NT2/D1 (cell line): Measurements from ENCODE around the gene RAB11FIP4.

Source experiments
- DNase-seq: peaks from one replicate; pipeline ENCODE4 v3.0.0-alpha.2; 2011; ENCODE audit warnings: low read depth, low spot score
- H3K27me3 ChIP-seq: 2 replicates; pipeline ENCODE4 v1.6.0; 2011; ENCODE audit warnings: mild to moderate bottlenecking; ENCODE audit not compliant: insufficient read length, insufficient read depth
- H3K36me3 ChIP-seq: 2 replicates; pipeline ENCODE4 v1.6.1; 2011; ENCODE audit warnings: mild to moderate bottlenecking, low read length, mixed read lengths; ENCODE audit not compliant: insufficient read depth, insufficient read length
- H3K4me1 ChIP-seq: 2 replicates; pipeline ENCODE4 v1.5.1; 2011; ENCODE audit not compliant: insufficient read depth, insufficient read length
- H3K4me3 ChIP-seq: 2 replicates; pipeline ENCODE4 v1.5.1; 2011; ENCODE audit warnings: low read depth; ENCODE audit not compliant: insufficient read length
- H3K9ac ChIP-seq: 2 replicates; pipeline ENCODE4 v1.6.0; 2011; ENCODE audit warnings: low read depth; ENCODE audit not compliant: insufficient read length
- H3K9me3 ChIP-seq: 2 replicates; pipeline ENCODE4 v1.5.1; 2011; ENCODE audit warnings: mild to moderate bottlenecking, low read length; ENCODE audit not compliant: insufficient read depth
- SUZ12 ChIP-seq: IDR thresholded peaks from 2 replicates; pipeline ENCODE4 v1.6.1; 2011; ENCODE audit not compliant: insufficient read length, insufficient read depth; ENCODE audit errors: extremely low read depth
- YY1 ChIP-seq: IDR thresholded peaks from 2 replicates; pipeline ENCODE4 v1.6.1; 2011; ENCODE audit not compliant: insufficient read length, insufficient read depth
- ZNF274 ChIP-seq: IDR thresholded peaks from 2 replicates; pipeline ENCODE4 v1.6.1; 2011; ENCODE audit warnings: mild to moderate bottlenecking, low read depth, low read length

The RAB11FIP4 gene

DNA sequence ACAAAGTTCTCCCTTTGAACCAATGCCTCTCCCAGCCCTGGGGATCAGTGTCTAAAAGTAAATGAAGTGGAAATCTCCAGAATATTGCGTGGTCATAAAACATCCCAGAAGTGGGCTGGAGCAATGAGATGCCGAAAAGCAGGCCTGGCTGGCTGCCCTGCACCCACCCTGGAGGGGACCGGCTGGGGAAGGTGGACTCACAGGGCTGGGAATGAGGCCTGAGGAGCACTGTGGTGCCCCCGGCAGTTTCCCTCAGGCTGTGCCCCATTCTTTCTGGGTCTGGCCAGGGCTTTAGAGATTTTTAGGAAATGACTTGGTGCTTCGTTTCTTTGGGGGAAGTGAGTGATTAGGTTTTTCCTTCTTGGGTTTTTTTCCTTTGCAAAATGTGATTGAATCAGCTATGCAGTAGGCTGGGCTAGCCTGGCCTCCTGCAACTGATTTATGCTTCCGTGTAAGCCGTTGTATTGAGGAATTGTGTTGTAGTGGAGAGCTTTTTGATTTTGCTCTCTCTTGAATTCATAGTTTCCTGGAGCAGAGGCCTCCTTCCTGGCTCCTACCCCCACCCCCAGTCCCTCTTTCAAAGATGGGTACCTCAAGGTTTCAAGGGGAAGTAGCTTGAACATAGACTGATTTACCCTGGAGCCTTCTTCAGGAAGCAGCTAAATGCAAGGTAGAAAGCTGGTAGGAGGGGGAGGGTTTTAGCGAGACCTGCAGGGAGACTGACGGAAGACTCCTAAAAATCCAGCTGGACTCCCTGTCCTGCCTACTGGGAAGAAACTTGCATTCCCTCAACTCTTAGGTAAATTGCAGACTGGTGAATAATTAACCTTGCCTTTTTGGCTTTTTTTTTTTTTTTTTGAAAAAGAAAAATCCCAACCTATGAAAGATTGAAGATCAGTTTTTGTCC, 170.2 kb downstream of the RAB11FIP4 start:
- no peak for DNase-seq
- Histone ChIP-seq H3K9ac (no peak overlapping the region), H3K4me1 (peaks cover 16% of the 10 kb centered on the region), H3K27me3 (peaks cover 31% of the 10 kb centered on the region), H3K9me3 (no peaks in the 10 kb centered on the region), H3K36me3 (peaks cover 21% of the 10 kb centered on the region), H3K4me3 (no peak overlapping the region)
- TF ChIP-seq YY1, result no peak
- TF ChIP-seq SUZ12, result no peak
- TF ChIP-seq ZNF274, result no peak

DNA sequence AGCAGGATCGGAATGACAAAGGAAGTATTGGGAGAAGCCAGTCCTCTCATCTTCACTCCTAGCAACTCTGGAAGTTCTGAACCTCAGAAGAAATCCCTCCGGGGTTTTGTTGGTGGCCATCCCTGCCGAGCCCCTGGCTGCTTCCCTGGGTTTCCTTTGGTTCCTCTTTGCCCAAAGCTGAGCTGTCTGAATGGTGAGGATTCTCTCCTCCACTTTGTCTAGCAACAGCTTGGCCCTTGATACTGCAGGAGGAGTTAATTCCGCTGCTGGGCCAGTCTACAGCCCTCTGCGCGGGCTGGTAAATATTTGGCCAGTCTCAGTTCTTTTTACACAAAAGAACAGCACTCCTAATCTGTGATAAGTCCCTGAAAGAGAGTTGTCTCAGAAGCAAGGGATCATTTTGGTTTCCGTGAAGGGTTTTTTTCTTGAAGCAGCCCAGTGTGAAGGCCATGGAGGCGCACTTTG, 170.9 kb downstream of the RAB11FIP4 start:
- Histone ChIP-seq H3K4me1 (peaks cover 16% of the 10 kb centered on the region), H3K9ac (no peak overlapping the region), H3K27me3 (peaks cover 30% of the 10 kb centered on the region), H3K4me3 (no peak overlapping the region), H3K36me3 (peaks cover 23% of the 10 kb centered on the region), H3K9me3 (no peaks in the 10 kb centered on the region)
- DNase-seq, result no peak
- TF ChIP-seq YY1, result no peak
- no peak for TF ChIP-seq SUZ12
- no peak for TF ChIP-seq ZNF274

DNA sequence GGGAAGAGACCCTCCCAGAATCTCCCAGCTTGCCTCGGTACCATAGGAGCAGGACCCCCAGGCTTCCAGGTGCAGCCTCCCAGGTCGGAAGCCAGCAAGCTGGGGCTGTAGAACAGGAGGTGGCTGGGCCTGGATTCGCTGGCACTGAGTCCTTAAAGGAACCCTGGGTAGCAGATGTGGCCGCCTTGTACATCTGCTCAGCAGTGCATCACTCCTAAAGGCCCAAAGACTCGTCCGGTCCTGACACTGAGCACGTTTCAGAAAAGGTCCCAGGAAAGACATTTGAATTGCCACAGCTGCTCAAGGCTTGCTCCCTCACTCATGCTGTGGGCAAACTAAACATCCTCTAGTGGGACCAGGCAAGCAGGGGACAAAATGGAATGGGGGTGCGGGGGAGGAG, 172.8 kb downstream of the RAB11FIP4 start:
- Histone ChIP-seq H3K4me3 (no peak overlapping the region), H3K4me1 (peaks cover 13% of the 10 kb centered on the region), H3K9me3 (no peaks in the 10 kb centered on the region), H3K36me3 (peaks cover 33% of the 10 kb centered on the region), H3K27me3 (peaks cover 17% of the 10 kb centered on the region), H3K9ac (no peak overlapping the region)
- TF ChIP-seq SUZ12 (no peak), ZNF274 (no peak), YY1 (no peak)
- DNase-seq, result no peak

DNA sequence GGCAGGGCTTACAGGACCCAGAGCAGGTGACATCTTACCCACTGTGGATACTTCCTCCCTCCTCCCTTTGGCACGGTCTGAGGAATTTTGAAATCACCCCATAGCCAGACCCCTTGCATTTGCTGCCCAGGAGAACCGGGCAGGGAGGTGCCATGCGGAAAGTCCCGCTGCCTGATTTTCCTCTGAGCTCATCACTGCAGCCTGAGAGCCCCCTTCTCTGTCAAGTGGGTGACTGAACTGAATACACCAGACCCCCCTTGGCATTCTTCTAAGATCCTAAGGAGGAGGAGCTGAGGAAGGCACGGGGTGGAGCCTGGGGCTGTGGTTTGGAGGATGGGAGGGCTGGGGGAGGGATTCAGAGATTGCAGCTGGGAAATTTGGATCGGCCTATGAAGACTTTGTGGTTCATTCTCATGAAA, 173.4 kb downstream of the RAB11FIP4 start:
- H3K9ac ChIP-seq, result no peak overlapping the region
- no peak for DNase-seq
- TF ChIP-seq ZNF274, result no peak
- no peak for TF ChIP-seq YY1
- TF ChIP-seq SUZ12, result no peak

DNA sequence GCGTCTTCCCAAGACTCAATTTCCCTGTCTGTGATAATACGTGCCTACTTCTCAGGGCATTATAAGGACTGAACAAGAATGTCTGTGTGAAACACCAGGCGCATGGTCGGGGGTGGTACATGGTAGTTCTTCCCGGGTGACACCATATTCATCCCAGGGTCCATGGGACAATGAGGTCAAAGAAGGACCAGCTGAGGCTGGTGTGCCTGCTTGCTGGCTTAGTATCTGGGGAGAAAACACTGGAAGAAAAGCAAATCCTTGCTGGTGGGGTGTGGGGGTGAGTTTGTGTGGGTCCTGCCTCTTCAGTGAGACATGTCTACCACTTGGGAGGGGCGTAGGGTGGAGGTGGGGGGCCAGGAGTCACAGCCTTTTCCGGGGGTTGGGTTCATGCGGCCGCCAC, 174.2 kb downstream of the RAB11FIP4 start:
- no peak for TF ChIP-seq SUZ12
- no peak for TF ChIP-seq YY1
- no peak for TF ChIP-seq ZNF274
- peaks cover 43% of the 10 kb centered on the region for H3K36me3 ChIP-seq
- H3K4me3 ChIP-seq, result no peak overlapping the region

More for the DNA sequence above, 173.4 kb downstream of the RAB11FIP4 start:
- Histone ChIP-seq H3K27me3 (peaks cover 11% of the 10 kb centered on the region), H3K4me3 (no peak overlapping the region), H3K9me3 (no peaks in the 10 kb centered on the region), H3K4me1 (peaks cover 13% of the 10 kb centered on the region), H3K36me3 (peaks cover 38% of the 10 kb centered on the region)

DNA sequence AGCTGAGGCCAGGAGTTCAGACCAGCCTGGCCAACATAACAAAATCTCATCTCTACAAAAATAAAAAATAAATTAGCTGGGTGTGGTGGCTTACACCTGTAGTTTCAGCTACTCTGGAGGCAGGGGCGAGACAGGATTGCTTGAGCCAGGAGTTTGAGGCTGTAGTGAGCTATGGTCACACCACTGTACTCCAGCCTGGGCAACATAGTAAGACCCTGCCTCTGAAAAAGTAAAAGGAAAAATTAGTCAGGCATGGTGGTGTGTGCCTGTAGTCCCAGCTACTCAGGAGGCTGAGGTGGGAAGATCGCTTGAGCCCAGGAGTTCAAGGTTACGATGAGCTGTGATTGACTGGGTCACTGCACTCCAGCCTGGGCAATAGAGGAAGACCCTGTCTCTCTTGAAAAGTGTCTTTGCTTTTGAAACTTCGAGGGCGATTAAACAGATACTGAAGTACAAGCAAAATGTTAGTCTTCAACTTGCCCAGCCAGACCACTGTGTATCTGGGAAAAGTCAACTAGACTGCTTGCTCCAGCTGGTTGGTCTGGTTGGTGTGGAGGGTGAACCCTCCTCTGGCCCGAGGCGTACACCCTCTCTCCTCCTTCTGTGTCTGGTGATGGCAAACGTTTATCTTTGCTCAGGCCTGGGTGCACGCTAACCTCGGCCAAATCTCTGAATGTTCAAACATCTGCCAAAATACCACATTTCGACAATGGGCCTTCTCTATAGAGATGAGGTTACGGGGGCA, 174.9 kb downstream of the RAB11FIP4 start:
- H3K4me3 ChIP-seq, result no peak overlapping the region
- no peaks in the 10 kb centered on the region for H3K9me3 ChIP-seq
- no peak overlapping the region for H3K9ac ChIP-seq
- H3K36me3 ChIP-seq, result peaks cover 48% of the 10 kb centered on the region
- H3K27me3 ChIP-seq, result no peaks in the 10 kb centered on the region
- TF ChIP-seq SUZ12 (no peak), ZNF274 (no peak), YY1 (no peak)
- peaks cover 7% of the 10 kb centered on the region for H3K4me1 ChIP-seq
- DNase-seq, result no peak

More for the DNA sequence above, 174.2 kb downstream of the RAB11FIP4 start:
- H3K4me1 ChIP-seq, result peaks cover 12% of the 10 kb centered on the region
- DNase-seq, result no peak
- H3K9me3 ChIP-seq, result no peaks in the 10 kb centered on the region
- peaks cover 4% of the 10 kb centered on the region for H3K27me3 ChIP-seq
- H3K9ac ChIP-seq, result no peak overlapping the region

DNA sequence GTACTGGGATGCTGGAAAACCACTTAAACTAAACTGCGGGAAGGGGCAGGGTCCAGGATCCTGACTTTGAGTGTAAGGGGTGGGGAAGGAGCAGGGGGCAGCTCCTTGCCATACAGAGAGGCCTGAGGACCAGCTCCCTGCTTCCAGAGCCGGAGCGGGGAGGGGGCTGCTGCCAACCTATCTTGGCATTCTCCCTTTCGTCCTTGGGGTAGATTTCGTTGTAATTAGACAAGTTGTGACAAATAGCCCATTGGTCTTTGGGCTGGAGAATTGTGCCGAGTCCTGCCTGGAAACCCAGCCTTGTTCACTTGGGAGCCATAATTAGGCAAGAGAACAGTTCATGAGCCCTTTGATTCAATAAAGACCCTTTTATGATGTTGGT, 175.5 kb downstream of the RAB11FIP4 start:
- DNase-seq, result no peak
- Histone ChIP-seq H3K36me3 (peaks cover 48% of the 10 kb centered on the region), H3K4me1 (peaks cover 7% of the 10 kb centered on the region), H3K27me3 (no peaks in the 10 kb centered on the region), H3K9ac (no peak overlapping the region), H3K9me3 (no peaks in the 10 kb centered on the region), H3K4me3 (no peak overlapping the region)
- TF ChIP-seq YY1, result no peak
- TF ChIP-seq ZNF274, result no peak
- TF ChIP-seq SUZ12, result no peak
